NCI-H1092 (cell line): ENCODE measurements around the gene PTGFRN.
"Not testable (repeated sequence)": the region's sequence is repeated elsewhere in the genome, so short reads cannot be mapped to it uniquely, and the experiment has no call there.

ENCODE experiments used
- DNase-seq: peaks from one replicate; lab custom pipeline; 2025; lab: John Stamatoyannopoulos, UW

The PTGFRN gene

DNA sequence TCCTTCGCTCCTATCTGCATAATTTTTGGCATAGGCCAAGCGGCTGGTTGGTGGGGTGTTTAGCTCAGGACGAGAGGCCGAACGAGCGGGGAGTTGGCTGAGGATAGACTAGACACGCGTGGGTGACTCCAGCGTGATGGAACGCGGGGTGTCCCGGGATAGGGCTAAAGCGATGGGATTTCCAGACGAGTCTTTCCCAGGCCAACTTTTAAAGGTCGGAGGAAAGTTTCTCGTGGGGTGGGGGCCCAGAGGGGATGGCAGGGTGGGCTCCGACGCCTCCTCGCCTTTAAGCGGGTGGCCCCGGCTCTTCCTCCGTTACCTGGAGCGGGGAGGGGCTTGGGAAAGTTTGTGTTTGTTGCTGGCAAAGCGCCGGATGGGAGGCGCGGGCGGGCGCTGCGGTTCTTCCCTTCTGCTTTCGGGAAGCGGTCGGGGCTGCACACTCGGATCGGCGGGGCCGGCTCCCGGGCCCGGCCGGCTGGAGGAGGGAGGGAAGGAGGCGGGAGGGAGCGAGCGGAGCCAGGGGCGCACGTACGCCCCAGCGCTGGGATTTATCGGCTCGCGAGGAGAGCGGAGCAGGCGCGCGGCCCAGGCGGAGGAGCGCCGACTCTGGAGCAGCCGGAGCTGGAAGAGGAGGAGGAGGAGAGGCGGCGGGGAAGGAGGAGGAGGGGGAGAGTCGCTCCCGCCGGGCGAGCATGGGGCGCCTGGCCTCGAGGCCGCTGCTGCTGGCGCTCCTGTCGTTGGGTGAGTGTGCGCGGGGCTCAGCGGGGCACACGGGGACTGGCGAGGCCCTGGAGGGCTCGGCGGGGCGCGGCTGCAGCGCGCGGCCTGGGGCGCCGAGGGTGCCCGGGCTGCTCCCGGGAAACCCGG, at the start of gene PTGFRN:
Gene PTGFRN (plus strand): TSS at position 405 of the 867 bp plus-strand sequence. CDS start 288 bp downstream, at position 693.
- peak; percentile 55 for DNase-seq

DNA sequence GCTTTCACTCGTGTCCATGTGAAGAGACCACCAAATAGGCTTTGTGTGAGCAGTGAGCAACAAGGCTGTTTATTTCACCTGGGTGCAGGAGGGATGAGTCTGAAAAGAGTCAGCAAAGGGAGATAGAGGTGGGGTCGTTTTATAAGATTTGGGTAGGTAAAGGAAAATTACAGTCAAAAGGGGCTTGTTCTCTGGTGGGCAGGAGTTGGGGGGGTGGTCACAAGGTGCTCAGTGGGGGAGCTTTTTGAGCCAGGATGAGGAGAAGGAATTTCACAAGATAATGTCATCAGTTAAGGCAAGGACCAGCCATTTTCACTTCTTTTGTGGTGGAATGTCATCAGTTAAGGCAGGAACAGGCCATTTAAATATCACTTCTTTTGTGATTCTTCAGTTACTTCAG, 49.5 kb upstream of the PTGFRN start:
- DNase-seq, result not testable (repeated sequence)

DNA sequence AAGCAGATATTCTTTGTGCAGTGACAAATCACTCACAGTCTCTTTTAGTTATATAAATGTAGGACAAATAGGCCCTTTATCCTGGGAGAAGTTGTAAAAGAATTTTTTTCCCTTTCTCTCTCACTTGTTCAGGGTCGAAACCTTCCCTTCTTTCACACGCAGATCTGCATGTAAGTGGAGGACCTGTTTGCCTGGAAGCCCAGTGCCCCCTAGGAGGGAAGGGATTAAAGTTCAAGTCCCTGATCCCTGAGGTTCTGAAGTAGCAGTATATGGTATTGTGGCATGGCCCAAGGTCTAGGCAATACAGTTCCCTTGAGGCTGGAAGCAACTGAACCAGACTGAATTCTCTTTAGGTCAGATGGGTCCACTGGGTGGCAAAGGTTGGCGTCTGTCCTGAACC, 48.6 kb upstream of the PTGFRN start:
- DNase-seq, result no peak

- not testable (repeated sequence) for DNase-seq
These were observed 46.7 kb upstream of the PTGFRN start for GRCh38 chr1:116863031-116863430.

DNA sequence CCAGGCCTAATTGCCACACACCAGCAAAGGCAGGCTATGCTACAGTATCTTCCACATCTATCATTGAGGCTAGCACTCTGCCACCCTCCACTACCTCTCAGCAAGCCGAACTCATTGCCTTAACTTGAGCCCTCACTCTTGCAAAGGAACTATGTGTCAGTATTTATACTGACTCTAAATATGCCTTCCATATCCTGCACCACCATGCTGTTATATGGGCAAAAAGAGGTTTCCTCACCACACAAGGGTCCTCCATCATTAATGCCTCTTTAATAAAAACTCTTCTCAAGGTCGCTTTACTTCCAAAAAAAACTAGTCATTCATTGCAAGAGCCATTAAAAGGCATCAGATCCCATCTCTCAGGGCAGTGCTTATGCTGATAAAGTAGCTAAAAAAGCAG, 43.2 kb upstream of the PTGFRN start:
- not testable (repeated sequence) for DNase-seq

DNA sequence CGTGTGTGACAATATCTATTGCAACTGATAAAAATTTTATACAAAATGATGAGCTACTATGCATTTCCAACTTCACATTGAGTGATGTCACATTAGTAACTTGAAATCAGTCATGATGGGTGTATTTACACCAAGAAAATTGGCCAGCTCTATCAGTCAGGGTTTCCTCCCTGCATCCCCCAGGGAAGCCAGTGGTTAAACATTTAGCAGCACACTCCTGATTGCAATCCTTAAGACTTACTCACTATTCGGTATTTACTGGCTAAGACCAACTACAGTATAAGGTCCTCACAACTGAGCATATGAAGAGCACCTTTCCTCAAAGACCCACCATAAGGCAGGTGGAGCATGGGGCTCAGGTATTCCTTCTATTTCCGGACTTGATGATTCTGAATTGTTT, 41.3 kb upstream of the PTGFRN start:
- DNase-seq, result no peak

DNA sequence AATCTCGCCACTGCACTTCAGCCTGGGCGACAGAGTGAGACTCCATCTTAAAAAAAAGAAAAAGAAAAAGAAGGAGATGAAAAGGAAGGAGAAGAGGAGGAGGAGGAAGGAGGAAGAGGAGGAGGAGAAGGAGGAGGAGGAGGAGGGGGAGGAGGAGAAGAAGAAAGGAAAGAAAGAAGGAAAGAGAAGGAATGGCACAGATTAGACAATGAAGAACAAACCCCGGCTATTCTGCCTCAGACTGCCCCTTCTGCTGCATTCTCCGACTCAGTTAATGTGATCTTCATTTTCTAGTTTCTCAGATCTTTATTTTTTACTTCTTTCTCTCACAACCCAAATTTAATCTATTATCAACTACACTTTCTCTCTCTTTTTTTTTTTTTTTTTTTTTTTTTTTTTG, 40.1 kb upstream of the PTGFRN start:
- DNase-seq, result no peak

DNA sequence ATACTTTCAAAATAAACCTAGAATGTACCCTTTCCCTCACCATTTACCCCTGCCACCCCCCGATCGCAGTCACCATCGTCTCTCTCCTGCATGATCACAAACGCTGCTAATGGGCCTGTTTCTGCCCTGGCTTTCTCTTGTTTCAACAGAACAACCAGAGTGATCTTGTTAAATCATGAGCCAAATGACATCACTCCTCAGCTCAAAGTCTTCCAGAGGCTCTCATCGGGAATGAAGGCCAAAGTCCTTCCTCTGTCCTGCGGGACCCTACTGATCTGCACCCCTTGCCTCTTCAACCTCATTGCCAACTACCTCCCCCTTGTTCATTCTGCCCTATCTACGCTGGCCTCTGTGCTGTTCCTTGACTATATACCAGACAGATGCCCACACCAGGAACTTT, 39.4 kb upstream of the PTGFRN start:
- DNase-seq, result no peak

DNA sequence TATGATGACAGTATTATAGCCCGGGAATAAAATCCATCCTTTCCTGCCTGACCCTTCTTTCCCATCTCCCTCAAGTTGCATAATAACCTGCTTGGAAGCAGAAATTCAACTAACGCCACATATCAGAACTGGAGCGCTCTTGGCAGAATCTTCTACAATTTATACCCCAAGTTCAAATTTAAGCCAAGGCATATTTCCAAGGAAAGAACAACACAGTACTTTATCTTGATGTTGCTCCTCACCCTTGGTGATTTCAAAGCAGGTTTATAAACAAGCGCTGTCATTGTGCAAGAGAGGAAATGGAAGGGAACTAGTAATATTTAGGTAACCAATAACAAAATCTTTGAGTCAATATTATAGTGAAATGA, 38.0 kb upstream of the PTGFRN start:
- no peak for DNase-seq

- no peak for DNase-seq
These were observed 35.9 kb upstream of the PTGFRN start for GRCh38 chr1:116873680-116874271.

DNA sequence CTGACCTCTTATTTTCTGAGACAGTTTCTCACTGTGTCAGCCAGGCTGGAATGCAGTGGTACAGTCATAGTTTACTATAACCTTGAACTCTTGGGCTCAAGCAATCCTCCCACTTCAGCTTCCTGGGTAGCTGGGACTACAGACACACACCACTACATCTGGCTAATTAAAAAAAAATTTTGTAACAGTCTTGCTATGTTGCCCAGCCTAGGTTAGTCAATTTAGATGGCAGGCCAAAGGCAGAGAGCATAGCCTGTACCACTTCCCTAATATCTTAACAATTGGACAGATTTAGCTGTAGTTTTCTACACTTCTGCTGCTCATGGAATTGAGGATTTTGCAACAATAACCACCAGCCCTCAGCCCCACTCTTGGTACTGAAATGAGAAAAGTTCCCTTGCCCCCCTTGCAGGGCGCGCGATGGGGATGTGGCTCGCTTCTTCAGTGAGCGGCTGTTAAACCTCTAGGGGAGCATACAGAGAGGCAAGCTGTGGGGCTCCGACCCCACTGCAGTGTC, 34.9 kb upstream of the PTGFRN start:
- no peak for DNase-seq

- DNase-seq, result no peak
These were observed 34.3 kb upstream of the PTGFRN start for GRCh38 chr1:116875391-116875790.

DNA sequence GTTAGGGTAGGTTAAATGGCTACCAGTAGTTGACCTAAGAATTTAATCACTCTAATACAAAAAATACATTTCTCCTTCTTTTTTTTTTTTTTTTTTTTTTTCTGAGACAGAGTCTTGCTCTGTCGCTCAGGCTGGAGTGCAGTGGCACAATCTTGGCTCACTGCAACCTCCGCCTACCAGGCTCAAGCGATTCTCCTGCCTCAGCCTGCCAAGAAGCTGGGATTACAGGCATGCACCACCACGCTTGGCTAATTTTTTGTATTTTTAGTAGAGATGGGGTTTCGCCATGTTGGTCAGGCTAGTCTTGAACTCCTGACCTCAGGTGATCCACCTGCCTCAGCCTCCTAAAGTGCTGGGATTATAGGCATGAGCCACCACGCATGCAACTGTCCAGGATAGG, 33.8 kb upstream of the PTGFRN start:
- not testable (repeated sequence) for DNase-seq

- DNase-seq, result no peak
These were observed 32.4 kb upstream of the PTGFRN start for GRCh38 chr1:116877141-116877818.

DNA sequence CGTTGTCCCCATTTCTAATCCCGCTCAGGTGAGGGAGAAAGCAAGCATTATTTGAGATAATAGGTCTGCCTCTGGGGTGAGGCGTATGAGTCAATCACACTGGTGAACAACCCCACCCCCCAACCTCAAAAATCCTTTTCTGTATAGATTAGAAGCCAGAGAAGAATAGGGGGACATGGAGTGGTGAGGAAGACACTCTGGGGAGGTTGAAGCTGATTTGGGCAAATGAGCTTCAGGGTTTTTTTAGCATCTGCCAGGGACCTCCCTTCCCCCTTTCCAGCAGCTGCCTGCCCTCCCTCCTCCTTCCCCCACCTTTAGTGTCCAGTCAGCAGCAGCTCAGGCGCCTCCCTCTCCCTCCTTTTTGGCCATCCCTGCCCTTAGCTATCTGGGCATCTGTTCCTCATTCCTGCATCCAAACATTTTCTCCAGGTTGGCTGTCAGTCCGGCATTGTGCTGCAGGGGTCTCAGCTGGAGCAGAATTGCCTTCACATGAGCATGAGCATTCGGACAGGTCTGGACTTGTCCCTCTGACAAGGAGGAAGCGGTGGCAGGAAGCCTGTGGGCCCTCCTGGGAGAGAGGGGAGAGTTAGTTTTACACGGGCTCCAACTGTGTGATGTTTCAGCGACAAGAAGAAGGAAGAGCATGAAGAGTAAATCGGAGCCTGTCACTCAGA, 30.8 kb upstream of the PTGFRN start:
- no peak for DNase-seq

DNA sequence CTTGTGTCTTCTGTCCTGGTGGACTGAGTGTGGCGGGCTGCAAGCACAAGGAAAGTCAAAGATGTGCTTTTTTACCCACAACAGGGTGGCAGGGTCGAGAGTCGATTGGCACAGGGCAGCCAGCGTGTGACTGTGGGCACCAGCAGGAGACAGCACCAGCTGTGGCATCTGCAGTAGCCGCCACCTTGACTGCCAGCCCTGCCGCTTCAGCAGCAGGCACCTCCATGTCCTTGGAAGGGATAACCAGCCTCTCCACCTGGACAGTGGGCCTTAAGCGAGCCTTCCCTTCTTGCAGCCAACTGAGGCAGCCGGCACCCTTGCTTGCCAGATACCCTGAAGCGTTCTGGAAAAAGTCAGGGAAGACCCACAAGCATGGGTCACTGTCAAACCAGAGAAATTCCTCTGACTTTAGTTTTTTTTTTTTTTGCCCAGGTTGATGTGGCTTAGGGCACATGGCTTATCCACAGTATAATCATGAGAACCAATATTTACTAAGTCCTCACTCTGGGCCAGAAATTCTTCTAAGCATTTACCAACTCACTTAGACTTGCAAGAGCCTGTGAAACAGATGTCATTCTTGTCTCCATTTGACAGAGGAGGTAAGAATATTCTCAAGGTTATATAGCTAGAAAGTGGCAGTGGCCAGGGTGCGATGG, 30.1 kb upstream of the PTGFRN start:
- DNase-seq, result no peak

DNA sequence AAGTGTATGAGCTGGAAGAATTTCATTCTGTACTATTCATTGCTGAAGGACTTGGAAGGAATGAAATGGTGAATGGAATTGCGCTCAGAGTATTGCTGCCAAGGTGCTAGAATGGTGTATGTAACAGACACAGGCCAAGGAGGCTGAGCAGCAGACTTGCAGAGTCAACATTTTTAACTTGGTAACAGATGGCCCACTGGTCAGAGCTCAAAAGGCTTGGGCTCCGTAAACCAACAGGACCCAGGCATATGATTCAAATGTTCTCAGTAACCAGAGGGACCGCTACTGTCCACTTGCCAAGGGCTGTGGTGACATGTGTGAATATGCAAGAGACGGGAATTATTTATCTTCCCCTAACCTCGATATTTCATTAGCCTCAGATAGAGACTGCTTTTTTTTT, 28.8 kb upstream of the PTGFRN start:
- no peak for DNase-seq

DNA sequence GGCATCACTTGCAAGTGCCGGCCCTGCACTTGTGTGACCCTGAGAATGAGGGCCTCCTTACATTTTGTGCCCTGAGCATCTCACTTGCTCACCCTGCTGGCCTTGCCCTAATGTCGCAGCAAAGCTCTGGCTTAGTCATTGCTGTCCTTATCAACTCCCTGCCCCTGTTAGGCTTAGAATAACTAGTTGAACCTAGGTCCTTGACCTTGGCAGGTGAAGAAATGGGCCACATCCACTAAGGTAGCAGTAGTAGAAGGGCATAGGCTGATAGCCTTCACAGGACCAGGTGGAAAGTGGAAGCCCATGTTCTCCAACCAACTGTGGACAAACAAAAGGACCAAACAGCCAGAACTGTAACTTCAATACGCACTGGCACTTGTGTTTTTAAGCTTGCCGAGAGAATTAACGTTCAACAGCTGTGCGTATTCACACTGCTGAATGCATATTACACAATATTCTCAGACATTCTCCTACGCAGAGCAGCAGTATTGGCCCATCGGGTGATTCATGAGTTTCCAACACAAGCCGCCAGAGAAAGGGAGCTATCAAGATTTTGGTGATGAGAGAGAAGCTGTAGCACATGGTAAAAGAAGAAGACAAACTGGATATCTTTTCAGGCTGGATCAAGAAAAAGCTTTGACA, 27.7 kb upstream of the PTGFRN start:
- DNase-seq, result no peak

GRCh38 chr1:116882866-116883265, 26.9 kb upstream of the PTGFRN start:
- no peak for DNase-seq

DNA sequence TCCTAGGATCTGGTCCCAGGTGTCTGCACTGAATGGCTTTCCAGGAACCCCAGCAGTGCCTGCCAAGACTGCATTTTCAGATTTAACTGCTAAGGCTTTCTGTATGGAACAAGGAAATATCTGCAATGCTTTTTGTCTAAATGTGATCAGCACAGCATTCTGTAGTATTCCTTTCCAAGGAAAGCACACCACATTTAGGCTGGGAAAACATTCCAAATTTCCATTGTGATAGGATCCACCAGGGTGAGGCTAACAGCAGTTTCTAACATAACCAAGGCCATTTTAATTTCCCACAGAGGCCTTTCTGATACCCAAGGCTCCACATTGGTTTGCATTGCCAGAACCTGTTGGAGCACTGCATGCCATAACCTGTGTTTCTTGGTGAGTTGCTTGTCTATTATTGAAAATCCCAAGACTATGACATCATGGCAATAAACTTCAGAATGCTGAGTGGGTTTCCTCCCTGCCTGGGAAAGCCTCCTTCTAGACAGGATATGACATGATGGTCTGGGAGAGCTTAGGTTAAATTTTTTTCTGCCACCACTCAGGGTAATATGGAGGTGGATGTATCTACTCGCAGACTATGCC, 23.3 kb upstream of the PTGFRN start:
- no peak for DNase-seq

- DNase-seq, result no peak
These were observed 22.5 kb upstream of the PTGFRN start for GRCh38 chr1:116887212-116887611.
